ENCODE data around the gene INHBB.
"Not testable (repeated sequence)": the region's sequence is repeated elsewhere in the genome, so short reads cannot be mapped to it uniquely, and the experiment has no call there.

Gene INHBB

DNA sequence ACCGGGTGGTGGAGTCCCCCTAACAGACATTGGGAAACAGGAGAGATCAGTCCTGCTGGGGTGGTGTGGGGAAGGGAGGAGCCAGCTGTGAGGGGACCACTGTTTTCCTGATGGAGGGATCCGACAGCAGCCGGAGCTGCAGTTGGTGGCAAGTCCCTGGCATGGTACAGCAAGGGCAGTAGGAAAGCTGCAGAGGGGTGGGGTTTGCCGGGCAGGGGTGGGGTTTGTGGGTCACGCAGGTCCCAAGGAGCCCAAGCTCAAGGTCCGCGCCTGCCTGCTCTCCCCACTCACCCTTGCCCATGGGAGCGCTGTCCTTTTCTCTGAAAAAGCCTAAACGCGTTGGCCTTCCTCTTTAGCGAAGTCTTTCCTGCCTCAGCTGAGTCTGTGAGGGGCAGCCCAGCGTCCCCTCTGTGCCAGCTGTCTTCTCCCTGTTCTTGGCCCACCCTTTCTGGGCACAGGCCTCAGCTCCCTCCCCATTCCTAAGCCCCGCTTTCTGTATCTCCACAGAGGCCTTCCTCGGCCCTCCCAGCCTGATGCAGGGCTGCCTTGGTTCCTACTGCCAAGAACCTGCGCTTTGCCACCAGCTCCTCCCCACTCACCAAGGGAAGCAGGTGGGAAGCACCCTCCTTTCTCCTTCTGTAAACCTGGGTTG, 29.3 kb upstream of the INHBB start:
- DNase-seq, result no peak

DNA sequence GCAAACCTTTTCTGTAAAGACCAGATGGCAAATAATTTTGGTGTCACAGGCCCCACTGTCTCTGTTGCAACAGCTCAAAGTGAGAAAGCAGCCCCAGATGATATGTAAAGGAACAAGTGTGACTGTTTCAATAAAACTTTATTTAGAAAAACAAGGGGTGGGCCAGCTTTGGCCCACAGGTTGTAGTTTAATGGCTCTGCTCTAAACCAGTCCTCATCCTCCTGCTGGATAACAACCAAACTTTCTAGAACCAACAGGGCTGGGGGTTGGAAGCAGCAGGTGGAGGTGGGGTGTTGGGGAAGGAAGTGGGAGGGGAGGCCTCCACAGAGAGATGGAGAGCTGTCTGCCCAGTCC, 28.8 kb upstream of the INHBB start:
- no peak for DNase-seq

DNA sequence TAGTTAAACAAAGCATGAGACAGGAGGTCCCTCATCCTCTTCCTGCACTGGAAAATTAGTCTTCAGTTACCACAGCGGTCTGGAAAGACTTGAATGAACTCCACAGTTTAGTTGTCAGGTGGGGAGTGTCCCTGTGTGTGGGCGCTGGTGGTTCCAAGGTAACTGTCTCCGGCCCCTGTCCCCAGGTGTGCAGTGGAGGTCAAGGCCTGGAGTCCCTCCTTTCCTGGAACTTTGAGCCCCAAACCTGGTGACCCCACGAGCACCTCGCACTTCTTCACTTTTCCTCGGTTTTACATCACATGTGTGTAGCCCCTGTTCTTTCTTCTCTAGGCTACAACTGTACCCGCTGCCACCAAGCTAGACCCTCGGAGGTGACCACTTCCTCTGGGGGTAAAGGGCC, 28.0 kb upstream of the INHBB start:
- no peak for DNase-seq

DNA sequence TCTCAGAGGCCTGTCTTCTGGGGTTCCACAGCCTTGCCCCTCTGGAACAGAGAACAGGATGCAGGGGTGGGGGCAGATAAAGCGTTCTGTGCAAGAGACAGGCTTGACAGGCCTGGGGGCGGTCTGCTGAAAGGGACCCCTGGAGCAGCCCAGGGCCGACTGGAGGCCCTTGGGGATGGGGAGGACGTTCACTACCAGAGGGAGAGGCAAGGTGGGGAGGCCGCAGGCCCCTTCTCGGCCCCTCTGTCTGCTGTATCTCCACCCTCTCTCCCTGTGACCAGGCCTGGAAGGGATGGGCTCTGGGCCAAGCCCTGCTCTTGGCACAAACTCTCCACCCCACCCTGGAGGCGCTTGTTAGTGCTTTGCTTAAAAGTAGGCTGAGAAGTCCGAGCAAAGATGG, 27.3 kb upstream of the INHBB start:
- DNase-seq, result no peak

DNA sequence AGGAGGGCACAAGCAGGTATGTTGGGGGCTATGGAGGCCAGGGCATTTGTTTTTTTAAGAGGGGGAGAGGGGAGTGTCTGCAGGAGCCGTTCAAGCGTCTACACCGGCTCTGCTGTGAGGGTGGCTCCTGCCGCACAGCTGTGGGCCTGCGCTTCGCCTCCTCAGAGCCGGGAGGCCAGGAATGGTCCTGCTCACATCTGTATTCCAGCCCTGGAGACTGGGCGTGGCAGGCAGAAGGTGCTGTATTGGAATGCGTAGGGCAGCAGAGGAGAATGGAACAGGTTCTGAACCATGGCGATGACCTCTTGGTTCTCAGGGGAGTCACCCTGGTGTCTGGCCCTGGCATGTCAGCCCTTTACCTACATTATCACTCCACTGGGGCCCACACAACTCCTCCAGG, 26.8 kb upstream of the INHBB start:
- DNase-seq, result no peak

DNA sequence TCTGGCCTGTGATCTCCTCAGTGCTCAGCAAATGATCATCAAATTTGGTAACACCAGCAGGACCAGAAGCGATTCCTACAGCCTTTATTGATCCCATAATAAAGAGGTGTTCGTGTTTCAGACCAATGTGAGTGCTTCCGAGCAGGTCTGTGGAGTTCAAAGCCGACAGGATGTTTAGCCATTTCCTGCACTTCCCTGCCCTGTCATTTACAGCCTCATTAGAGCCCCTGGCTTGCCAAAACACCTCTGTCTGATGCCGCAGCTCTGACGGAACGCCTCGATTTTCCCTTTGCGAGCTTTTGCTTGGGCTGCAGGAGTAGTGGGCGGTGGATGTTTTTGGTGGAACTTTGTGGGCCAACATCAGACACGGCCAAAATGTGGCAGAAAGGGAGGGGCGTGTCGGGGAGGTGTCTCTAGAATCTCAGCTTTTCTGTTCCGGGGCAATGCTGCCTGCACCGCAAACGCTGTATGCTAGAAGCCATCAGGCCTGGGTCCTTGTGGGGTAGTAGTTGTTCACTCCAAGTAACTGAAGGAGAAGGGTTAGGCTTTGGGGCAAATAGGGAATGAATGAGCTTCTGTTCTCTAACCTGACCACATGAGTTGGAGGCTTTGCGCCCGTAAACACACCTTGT, 26.1 kb upstream of the INHBB start:
- no peak for DNase-seq

DNA sequence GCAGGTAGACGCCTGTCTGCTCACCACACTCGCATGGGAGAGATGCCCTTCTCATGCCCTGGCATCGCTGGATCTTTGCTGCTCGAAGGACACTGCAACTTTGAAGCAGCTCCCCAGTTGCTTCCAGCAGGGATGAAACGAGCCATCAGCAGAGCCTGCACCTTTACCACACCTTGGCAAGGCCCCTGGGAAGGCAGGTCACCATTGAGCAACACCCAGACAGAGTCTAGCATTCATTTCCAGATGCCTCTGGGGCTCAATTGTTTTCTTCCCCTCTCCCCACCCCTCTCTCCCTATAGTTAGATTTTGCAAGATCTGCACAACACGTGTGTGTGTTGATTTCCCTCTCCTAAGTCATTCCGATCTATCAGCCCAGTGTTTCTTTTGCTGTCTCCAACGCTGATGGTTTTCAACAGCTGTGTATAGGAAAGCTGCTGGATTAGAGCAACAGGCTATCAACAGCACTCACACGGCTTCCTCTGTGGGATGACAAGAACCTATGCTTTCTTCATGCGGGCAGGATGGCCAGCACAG, 25.6 kb upstream of the INHBB start:
- DNase-seq, result no peak

DNA sequence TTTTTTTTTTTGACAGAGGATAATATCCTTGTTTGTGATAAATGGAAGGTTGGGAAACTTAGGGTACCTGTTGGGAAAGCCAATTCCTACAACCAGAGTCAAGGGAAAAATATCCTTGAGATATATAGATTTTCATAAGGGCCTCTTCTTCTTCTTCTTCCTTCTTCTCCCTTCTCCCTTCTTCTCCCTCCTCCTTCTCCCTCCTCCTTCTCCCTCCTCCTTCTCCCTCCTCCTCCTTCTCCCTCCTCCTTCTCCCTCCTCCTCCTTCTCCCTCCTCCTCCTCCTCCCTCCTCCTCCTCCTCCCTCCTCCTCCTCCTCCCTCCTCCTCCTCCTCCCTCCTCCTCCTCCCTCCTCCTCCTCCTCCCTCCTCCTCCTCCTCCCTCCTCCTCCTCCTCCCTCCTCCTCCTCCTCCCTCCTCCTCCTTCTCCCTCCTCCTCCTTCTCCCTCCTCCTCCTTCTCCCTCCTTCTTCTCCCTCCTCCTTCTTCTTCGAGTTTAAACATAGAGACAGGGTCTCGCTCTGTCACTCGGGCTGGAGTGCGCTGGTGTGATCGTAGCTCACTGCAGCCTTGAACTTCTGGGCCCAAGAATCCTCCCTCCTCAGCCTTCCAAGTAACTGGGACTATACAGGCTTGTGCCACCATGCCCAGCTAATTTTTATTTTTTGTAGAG, 24.9 kb upstream of the INHBB start:
- DNase-seq, result not testable (repeated sequence)

DNA sequence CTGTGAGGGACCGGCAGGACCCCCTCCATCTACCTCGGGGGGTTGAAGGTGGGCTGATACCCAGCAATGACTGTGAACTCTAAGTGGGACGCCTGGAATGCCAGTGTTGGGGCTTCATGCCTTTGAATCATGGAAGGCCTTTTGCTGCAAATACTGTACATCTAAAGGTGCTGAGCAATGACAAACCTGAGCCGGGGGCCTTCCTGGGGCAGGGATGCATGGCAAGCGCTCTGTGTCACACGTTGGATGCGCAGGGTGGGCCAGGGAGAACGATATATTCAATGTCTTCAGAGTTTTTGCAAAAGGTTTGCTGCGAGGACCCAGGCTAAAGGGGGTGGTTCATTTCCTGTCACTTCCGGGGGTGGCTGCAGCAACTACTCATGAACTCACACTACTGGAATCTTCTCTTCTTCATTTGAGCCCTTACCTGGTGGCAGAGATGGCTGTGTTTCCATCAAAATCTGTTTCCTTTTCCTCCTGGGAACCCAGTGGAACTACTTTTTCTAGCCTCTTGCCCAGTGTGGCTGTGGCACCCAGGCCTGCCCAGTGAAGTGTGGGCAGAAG, 24.1 kb upstream of the INHBB start:
- no peak for DNase-seq

DNA sequence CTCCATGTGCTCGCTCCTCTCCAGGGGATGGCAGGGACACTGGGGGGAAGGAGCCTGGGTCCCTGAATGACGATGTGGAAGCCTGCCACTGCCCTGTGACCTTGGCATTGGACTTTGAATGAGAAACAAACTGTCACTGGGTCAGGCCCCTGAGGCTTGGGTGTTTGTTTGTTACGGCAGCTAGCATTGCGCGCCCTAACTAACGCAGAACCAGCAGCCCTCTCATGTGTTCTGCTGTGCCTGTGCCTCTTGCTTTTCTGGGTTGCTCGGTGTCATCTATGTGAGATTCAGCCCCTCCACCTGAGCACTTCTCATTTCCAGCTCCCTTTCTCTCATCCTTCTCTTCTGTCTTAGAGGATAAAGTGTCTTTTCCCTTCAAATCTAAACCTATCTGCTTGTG, 23.6 kb upstream of the INHBB start:
- DNase-seq, result no peak

DNA sequence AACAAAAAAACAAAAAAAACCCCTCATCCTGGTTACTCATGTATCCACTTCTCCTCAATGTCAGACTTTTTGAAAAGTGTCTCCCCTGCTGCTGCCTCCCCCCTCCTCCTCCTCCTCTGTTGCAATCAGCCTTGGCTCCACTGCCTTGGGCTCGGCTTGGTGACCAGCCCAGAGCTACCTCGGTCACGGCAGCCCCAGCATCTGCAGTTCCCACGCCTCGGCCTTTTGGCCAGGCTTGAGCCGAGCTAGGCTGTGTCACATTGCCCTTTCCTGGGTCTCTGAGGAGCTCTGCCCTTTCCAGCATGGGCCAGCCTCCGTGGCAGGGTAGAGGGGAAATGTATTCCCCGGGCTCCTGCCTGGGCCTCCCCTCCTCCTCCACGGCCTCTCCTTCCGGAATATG, 22.7 kb upstream of the INHBB start:
- DNase-seq, result no peak

DNA sequence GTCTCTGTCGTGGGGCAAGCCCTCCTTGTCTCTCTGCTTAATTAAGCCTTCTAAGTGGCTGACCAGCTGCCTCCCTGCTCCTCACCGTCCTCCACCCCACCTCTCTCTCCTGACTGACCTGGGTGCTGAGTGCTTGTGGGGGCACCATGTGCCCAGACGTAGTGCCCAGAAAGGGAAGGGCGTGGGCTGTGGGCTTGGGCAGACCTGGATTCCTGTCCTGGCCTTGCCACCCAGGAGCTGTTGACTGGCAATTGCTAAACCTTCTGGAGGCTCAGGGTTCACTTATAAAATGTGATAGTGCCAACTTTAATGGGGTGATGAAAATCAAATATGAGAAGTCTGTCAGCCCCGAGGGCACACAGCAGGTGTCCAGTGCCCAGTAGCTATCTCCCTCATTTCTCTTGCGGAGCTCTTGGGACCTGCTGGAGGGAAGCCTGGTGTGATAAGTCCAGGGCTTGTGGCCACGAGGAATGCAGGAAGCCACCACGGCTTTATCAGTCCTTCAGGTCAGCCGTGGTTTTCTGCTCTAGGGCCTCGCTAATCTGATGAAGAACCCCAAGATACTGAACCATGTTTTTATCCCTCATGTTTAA, 22.0 kb upstream of the INHBB start:
- no peak for DNase-seq

DNA sequence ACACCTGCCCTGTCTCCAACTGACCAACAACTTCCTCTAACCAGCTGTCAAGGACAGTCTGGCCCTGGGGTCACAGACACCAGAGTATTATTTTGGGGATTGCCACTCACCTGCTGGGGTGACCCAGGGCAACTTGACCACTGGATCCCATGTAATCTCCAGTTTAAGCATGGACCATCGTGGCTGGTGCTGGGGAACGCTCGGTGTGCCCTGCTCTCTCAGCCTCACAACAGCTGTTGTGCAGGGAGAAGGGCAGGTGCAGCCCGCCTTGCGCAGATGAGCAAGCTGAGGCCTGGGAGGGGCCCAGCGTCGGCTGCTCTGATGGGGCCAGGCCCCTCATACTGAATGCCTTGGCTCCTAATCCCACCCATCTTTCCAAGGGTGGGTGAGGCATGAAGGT, 21.0 kb upstream of the INHBB start:
- DNase-seq, result no peak

DNA sequence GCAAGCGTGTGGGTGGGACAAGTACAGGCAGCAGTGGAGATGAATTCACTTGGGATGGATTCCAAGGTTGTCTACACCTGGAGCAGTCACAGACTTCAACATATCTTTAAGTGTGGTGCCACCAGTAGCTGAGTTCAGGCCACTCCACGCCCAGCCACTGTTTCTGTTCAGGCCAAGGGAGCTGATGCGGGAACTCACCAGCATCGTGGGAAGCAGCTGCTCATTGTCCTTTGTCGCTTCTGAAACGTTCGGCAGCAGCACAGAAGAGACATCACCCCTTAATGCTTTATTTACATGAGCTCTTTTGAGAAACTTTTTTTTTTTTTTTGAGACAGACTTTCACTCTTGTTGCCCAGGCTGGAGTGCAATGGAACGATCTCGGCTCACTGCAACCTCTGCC, 19.9 kb upstream of the INHBB start:
- DNase-seq, result no peak

DNA sequence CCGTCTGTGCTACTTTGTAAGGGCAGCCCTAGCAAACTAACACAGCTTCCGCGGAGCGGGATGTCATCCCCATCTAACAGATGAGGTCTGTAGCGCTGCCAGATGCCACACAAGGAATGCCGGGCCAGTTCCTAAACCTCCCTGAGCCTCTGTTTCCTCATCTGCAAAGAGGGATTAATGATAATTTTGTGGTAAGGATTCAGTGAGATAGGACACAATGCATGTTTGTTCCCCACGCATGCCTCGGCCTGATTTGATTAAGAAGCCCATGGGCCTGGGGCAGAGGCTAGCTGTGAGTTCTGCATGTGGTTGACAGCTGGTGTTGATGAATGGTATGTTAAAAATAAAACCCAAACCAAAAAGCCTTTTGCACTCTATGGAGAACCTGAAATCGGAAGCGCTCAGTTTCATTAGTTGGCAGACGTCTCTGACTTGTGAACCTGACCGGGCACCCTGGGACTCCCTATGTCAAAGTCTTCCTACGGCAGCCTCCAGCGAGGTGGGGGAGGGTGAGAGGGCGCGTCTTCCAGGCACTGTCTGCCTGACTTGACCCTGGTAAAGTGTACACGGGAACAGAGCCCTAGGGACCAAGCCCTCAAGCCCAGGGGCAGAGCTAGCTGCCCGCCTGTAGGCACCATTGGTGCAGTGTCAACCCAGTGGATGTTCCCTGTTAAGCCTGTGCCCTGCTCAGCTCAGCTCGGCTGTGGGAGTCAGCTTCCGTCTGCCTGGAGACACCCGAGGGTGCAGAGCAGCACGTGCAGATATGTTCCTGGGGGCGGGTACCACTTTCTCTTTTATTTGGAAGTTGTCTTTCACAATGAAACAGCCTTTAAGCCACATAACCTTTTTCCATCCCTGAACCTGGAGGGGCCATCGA, 14.8 kb upstream of the INHBB start:
- no peak for DNase-seq

DNA sequence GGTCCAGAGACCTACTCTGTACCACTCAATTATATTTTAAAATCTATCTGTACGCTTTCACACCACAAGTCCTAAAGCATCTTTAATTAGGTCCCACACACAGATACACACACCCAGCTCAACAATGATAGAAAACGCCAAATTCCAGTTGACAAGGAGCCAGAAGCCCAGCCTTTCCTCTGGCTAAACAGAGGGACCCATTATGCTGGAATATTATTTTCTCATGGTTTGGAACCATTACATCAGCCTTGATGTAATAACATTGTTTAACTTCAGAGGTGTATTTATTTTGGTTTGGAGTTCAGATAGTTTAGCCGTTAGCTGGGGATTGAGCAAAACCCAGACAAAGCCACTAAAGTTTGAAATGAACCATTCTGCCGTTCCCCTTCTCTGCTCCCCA, 14.0 kb upstream of the INHBB start:
- no peak for DNase-seq

DNA sequence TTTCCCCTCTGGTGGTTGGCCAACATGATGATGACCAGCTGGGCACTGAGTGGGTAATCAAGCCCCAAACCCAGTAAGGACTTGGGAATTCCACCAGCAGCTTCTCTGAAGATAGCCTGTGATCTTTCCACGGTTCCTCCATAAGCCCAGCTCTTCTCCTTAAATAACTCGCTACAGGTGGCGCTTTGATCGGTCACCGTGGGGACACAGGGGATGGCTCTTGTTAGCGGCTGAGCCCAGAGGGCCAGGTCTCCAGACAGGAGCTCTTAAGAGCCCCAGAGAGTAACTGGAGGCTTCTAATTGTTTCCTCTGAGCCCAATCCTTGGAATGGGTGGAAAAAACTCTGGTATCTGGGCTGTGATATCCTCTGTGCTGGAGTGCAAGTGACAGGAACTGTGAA, 13.6 kb upstream of the INHBB start:
- no peak for DNase-seq

DNA sequence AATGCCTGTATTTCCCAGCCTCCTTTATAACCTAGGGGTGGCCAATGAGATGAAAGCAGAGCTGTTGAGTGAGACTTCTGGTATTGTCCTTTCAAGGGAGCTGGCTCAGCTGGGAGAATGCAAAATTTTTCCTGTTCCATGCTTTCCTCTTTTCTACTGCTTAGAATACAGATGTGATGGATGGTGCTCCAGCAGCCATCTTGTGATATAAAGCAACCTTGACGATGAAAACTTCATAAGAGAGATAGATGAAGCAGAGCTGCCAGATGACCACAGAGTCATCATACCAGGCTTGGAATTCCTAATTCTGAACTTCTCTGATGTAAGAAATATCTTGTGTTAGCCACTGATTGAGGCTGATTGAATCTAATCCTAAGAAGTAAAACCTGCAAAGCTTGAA, 11.9 kb upstream of the INHBB start:
- no peak for DNase-seq

DNA sequence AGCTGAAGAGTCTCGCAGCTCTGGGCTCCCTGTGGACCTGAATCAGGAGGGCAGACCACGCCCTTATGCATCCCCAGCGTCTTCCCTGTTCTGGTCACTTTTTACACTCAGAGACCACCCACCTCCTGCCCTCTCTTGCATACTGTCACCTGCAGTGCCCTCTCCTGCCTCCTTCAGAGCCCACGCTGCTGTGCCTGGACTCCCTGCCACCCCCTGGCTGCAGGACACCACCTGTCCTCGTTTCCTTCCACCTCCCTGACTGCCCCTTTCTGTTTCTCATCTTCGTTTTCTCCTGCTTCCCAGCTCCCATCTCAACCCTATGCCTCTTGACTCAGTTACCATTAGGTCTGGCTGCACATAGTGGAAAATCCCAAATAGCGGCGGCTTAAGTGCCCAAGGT, 9.2 kb upstream of the INHBB start:
- no peak for DNase-seq

DNA sequence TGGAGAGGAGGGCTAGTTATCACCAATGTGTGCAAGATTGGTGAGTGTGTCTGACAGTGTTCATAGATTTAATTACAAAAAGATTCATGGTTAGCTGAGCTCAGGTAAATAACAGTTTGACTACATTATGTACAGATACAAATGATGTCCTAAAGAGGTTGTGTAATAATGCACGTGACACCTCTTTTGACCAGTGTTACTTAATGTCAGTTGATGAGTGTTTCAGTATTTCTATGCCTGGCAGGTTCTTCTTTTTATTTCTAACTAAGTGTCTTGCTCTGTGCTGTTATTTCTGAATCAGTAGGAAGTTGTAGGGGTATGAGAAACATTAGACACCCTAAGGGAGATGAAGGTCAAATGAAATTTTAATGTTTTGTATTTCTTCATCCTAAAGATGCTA, 7.9 kb upstream of the INHBB start:
- no peak for DNase-seq

DNA sequence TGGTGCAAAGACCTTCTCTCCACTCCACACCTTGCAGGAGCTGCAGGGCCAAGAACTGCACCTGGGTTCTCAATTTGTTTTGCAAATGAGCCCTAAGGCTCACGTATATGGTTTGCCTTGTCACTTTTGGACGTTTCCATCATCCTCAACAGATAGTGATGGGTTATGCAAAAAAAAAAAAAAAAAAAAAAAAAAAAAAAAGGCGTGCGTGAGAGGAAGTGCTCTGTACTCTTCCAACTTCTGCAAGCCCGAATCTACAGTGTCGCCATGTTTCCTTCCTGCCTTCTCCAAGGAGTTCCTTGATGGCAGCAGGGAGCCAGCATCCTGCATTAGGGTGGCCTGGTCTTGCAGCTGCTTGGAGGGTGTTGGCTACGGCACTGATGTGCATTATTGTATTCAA, 4.0 kb upstream of the INHBB start:
- no peak for DNase-seq

DNA sequence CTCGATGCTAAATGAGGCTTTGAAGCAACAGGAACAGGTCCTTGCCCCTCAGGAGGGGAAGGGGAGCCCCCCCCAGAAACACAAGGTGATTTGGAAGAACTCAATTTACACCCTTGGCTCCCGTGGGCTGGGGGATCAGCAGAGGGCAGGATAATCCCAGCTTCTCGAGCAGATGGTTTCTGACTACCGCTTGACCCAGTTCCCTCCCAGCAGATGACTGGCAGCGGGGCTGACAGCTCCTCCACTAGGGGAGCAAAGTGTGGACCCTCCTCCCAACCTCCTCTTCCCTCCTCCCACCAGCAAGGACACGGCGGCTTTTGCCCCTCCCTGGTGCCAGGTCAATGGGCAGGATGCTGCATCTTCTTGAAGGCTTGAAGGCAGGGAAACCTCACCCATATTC, 3.5 kb upstream of the INHBB start:
- DNase-seq, result no peak

DNA sequence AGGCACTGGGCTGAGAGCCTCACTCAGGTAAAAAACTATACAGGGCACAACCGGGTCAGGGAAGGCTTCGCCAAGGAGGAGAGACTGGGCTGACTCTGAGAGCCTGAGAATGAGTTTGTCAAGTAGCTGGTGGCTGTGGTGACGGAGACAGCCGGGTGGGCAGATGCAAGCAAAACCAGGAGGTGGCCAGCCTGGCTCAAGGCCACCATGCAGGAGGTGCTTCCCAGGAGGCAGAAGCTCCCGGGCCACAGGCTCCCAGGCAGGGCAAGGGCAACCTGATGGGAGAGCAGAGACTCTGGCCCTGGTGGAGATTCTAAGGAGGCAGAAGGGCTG, 2.9 kb upstream of the INHBB start:
- DNase-seq, result no peak

Measured in activated CD4-positive, alpha-beta T cell treated with anti-CD3 and anti-CD28 coated beads for 48 hours (primary cell).